K562 (cell line): ENCODE results near the gene MLXIPL. TPM values are rescaled to one million over a fixed set of nuclear protein-coding genes. Genes with fewer than 3 reads are reported as not detected.

Experiments
- AFF4 ChIP-seq: sonication (generic); formaldehyde crosslinking; IDR thresholded peaks from 2 replicates; pipeline ENCODE4 v1.8.0; 2023; ENCODE audit warnings: mild to moderate bottlenecking, missing genetic modification reagents
- ARID1B ChIP-seq: fragments of 450-650 bp; IDR thresholded peaks from 2 replicates; pipeline ENCODE4 v1.6.1; 2016; ENCODE audit warnings: antibody characterized with exemption, mild to moderate bottlenecking, inconsistent platforms
- ARID3B ChIP-seq: fragments of 250-450 bp; sonication (Bioruptor Pico); IDR thresholded peaks from 2 replicates; pipeline ENCODE4 v1.4.0; 2020; ENCODE audit warnings: borderline replicate concordance
- BACH1 ChIP-seq: fragments of 200-800 bp; sonication (Bioruptor generic); IDR thresholded peaks from 2 replicates; pipeline ENCODE4 v1.6.1; 2016; ENCODE audit warnings: missing genetic modification characterization, missing compliant biosample characterization
- BMI1 ChIP-seq: fragments of 150-350 bp; IDR thresholded peaks from 2 replicates; pipeline ENCODE4 v1.6.1; 2014; ENCODE audit warnings: low read length
- CHAMP1 ChIP-seq: fragments of 450-650 bp; IDR thresholded peaks from 2 replicates; pipeline ENCODE4 v1.6.1; 2016; ENCODE audit warnings: mild to moderate bottlenecking
- DACH1 ChIP-seq: fragments of 450-650 bp; IDR thresholded peaks from 2 replicates; pipeline ENCODE4 v1.6.1; 2018; ENCODE audit not compliant: partially characterized antibody
- GABPB1 ChIP-seq: sonication (generic); formaldehyde crosslinking; IDR thresholded peaks from 2 replicates; pipeline ENCODE4 v1.8.0; 2022; ENCODE audit warnings: mild to moderate bottlenecking, missing genetic modification reagents
- HES1 ChIP-seq: fragments of 450-650 bp; IDR thresholded peaks from 2 replicates; pipeline ENCODE4 v1.6.1; 2016; ENCODE audit warnings: low read depth, mild to moderate bottlenecking, moderate library complexity
- MBD2 ChIP-seq: sonication (generic); IDR thresholded peaks from 2 replicates; pipeline ENCODE4 v1.6.1; 2016; ENCODE audit warnings: low read depth, borderline replicate concordance
- TARDBP ChIP-seq: fragments of 450-650 bp; IDR thresholded peaks from 2 replicates; pipeline ENCODE4 v1.6.1; 2016
- TCF3 ChIP-seq: sonication (generic); formaldehyde crosslinking; IDR thresholded peaks from 2 replicates; pipeline ENCODE4 v1.4.0; 2020; ENCODE audit warnings: mild to moderate bottlenecking, missing genetic modification reagents
- TCFL5 ChIP-seq: fragments of 250-450 bp; sonication (Bioruptor Pico); conservative IDR thresholded peaks from 2 replicates; pipeline ENCODE4 v1.6.1; 2021; ENCODE audit warnings: mild to moderate bottlenecking, moderate library complexity, matching md5 sums
- TGIF2 ChIP-seq: sonication (generic); formaldehyde crosslinking; IDR thresholded peaks from 2 replicates; pipeline ENCODE4 v1.8.1; 2022; ENCODE audit warnings: mild to moderate bottlenecking, missing genetic modification reagents, moderate library complexity
- THAP12 ChIP-seq: fragments of 250-450 bp; sonication (Bioruptor Pico); IDR thresholded peaks from 2 replicates; pipeline ENCODE4 v1.9.0; 2021; ENCODE audit warnings: mild to moderate bottlenecking, inconsistent platforms
- XRCC4 ChIP-seq: IDR thresholded peaks from one replicate; pipeline ENCODE4 v1.6.1; 2011; ENCODE audit not compliant: insufficient read depth, insufficient read length; ENCODE audit errors: extremely low read depth
- polyA plus RNA-seq, 8 experiments: library from polyadenylated mRNA; depleted of rRNA in 4 of 8; stranded (reverse) in 5 of 8; unstranded in 3 of 8; fragments of >200 nt; fragmentation: Nextera tagmentation in 2 of 8; fragmentation: Illumina TruSeq in 1 of 8; extraction: Ambion mirVana in 2 of 8; extraction: Trizol in 1 of 8; gene quantifications; 2 replicates each; pipeline versions ENCODE4 v1.2.1 to v1.2.3, GENCODE V29; 2011 to 2014; ENCODE audit warnings: inconsistent platforms in 1 of 8, missing spikeins in 1 of 8
- total RNA-seq, 7 experiments: library from RNA; depleted of rRNA in 6 of 7; stranded (reverse); fragments of >200 nt in 6 of 7; fragmentation: Illumina TruSeq in 2 of 7; extraction: Trizol in 2 of 7; gene quantifications; 2 replicates each; pipeline versions ENCODE4 v1.2.1 to v1.2.3, GENCODE V29; 2011 to 2021; ENCODE audit warnings: low replicate concordance in 1 of 7

The MLXIPL gene
- total and polyA plus RNA-seq, 9 of the 15 experiments (the other 6 are each of a cell fraction or from before 2014, with no cell fraction given): 0.11 to 18.4 (median 1.4) TPM

GRCh38 chr7:73557397-73558257, 66.7 kb downstream of the MLXIPL start, which contains the start of gene BCL7B (continued):
- TF ChIP-seq THAP12 (CRISPR knock-in tag) (peak; percentile 76; the same call in 1 of the 2 replicates), HES1 (no peak), TCF3 (CRISPR knock-in tag) (no peak), TGIF2 (no peak), XRCC4 (no peak), AFF4 (peak; percentile 86; the same call in 1 of the 2 replicates), BMI1 (no peak), ARID3B (no peak), CHAMP1 (no peak), ARID1B (no peak), BACH1 (tag) (no peak), TARDBP (no peak), DACH1 (no peak), MBD2 (peak; percentile 4; the same call in 1 of the 2 replicates), GABPB1 (peak; percentile 63), TCFL5 (no peak)
